GM18517 (cell line): ENCODE data around the gene COL26A1.
"Not testable (repeated sequence)": the region's sequence is repeated elsewhere in the genome, so short reads cannot be mapped to it uniquely, and the experiment has no call there.

Experiments
- ATAC-seq: cut with Tn5 transposase; IDR thresholded peaks from one replicate; pipeline ENCODE4 v1.9.1; 2021; ENCODE audit warnings: mild to moderate bottlenecking, moderate library complexity; ENCODE audit not compliant: unreplicated experiment

The COL26A1 gene

DNA sequence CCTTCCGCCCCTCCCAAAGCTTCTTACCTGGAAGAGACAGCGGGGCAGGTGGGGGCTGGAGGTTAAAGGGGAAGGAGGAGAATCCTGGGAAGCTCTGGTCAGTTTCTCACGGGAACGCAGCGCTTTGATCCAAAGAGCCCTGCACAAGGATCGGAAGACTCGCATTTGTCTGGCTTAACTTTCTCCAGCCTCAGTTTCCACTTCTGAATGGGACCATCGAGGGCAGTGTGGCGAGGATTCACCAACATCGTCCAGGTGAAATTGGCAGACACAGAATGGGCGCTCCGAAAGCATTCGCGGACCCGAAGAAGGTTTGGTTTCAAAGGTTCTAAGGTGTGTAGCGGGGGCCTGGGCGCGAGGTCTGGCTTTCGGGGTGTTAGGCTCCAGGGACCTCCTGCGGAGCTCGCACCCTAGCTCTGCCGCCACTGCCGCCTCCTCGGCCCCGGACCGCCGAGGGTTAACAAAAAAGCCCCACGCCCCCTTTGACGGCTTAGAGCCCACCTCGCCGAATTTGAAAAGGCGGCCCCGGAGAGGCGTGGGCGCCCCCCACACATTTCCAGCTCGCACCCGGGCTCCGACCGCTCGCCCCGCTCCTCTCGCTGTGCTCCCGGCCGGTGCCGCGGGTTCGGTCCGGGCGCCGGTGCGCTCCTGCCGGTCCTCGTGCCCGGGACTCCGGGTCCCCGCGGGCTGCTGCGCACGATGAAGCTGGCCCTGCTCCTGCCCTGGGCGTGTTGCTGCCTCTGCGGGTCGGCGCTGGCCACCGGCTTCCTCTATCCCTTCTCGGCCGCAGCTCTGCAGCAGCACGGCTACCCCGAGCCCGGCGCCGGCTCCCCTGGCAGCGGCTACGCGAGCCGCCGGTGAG is at the start of gene COL26A1:
COL26A1 (plus strand) TSS at position 542 of the 862 bp plus-strand sequence; CDS start at position 700, 158 bp downstream.
- no peak for ATAC-seq

DNA sequence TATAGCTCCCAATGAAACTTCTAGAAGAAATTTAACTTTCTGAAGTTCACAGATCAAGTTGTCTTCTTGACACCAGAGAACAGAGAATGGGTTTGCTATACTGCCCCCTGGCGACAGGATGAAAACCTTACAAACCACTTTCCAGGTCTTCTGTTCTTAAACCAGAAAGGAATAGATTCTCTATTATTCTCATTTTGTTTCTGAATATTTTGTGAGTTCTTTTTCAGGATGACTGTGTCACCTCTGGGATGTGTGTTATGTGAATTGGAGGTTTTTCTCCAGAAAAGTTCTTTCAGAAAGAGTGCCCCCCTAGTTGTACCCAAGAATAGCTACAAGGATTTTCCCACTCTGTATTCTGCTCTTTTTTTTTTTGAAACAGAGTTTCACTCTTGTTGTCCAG is 47.3 kb upstream of the COL26A1 start:
- ATAC-seq, result no peak

DNA sequence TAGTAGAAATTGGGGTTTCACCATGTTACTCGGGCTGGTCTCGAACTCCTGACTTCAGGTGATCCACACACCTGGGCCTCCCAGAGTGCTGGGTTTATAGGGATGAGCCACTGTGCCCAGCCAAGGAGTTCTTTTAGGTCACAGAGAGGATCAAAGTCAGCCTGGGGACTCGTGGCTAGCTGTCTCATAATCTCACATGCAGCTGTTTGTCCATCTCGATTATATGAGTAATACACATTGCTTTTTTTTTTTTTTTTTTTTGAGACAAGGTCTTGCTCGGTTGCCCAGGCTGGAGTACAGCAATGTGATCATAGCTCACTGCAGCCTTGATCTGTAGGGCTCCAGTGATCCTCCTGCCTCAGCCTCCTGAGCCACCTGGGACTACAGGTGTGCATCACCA is 43.3 kb upstream of the COL26A1 start:
- ATAC-seq, result no peak

DNA sequence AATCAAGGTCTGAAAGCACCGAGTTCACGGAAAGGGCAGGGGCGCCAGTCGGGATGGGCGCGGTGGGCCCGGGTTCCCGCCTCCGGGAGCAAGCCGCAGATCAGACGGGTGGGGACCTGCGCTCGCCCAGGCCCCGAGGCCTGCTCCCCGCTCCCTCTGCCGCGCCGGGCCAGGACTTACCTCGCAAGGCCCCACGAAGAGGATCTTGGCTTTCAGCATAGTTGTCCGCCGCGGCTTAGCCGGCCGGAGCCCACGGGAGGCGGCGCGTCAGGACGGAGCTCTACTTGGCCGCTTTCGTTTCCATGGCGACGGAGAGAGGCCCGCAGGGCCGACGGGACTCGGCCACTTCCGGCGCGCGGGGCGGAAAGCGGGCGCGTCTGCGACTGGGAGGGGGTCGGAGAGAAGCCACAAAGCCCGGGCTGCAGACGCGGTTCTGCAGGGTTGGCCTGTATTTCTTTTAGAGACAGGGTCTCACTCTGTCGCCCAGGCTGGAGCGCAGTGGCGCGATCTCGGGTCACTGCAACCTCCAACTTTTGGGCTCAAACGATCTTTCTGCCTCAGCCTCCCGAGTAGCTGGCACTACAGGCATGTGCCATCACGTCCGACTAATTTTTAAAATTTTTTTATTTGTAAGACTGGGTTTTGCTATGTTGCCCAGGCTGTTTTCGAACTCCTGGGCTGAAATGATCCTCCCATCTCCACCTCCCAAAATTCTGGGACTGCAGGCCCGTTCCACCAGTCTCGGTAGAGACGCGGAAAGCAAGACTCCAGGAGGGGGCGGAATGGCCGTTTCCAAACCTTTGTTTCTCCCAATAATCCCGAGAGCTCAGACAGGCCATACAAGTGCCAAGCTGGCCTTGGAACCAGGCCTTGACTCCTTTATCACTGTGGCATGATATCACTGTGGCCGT is 40.9 kb upstream of the COL26A1 start, which contains the start of gene IFT22:
IFT22 (minus strand) TSS at position 322 of the 911 bp plus-strand sequence; CDS start at position 219, 103 bp downstream.
- peak; percentile 74 for ATAC-seq

DNA sequence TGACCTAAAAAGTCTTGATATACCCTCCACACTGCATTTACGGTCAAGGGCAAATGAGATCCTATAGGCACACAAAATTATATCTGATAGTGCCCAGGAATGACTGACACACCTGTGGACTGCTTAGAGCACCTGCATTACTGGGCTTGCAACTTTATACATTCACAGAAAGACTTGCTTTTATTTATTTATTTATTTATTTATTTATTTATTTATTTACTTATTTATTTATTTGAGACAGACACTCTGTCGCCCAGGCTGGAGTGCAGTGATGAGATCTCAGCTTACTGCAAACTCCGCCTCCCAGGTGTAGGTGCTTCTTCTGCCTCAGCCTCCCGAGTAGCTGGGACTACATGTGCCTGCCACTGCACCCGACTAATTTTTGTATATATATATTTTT is 34.5 kb upstream of the COL26A1 start:
- no peak for ATAC-seq

DNA sequence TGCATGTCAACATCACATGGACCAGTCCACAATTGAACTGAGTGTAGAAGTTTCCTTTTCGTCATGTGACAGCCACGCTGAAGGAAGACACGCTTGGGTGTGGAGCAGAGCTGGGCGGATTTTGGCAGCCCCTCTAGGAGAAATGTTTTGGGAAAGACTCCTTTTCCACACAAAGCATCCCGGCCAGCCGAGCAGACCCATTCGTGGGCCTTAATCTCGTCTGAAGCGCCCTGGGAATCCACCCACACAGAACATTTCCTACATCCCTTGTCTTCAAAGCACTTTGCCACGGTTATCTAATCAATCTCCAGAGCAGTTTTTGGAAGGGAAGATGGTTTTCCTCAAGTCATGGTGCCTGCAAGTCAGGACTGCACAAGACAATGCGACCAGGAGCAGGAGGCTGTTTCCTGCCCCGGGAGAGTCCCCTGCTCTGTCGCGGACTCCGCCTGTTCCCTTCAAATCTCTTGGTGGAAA is 32.6 kb upstream of the COL26A1 start:
- ATAC-seq, result no peak

DNA sequence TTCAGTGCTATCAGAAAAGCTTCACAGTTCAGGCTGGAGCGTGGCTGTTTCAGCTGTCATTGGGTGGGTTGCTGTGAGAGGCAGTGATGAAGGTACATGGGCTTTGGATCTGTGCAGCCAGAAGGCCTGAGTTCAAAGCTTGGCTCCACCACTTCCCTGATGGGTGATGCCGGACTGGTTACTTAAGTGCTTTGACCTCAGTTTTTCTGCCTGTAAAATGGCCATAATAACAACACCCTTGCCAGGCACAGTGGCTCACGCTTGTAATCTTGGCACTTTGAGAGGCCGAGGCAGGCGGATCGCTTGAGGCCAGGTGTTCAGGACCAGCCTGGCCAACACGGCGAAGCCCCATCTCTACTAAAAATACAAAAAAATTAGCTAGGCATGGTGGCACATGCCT is 30.6 kb upstream of the COL26A1 start:
- ATAC-seq, result no peak

DNA sequence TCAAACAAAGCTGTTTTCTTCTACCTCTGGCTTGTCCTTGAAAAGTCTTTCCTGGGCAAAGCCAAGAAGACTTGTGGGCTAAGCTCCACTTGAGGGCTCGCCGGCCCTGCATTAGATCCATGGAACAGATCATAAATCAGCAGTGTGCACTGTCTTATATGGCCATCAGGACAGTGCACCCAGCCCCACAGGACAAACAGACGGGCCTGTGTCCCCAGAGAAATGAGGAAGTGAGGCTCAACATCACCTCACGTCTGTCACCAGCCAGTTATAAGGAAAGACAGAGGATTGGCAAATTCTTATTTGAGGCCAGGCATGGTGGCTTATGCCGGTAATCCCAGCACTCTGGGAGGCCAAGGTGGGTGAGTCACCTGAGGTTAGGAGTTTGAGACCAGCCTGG is 28.8 kb upstream of the COL26A1 start:
- ATAC-seq, result no peak

DNA sequence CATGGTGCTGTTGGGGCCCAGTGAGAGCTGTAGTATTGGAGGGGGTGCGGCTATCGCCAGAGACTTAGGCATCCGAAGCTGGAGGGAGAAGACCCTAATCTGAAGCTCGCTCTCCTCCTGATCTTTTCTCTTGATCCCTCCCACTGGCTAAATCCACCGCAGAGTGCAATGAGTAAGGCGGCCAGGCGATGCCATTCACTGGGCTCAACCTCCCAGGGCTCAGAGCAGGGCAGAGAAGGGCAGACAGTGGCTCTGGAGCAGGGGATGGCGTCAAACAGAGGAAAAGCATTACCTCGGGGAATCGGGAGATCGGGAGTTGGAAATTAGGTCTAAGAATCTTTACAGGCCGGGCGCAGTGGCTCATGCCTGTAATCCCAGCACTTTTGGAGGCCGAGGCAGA is 22.3 kb upstream of the COL26A1 start:
- no peak for ATAC-seq

DNA sequence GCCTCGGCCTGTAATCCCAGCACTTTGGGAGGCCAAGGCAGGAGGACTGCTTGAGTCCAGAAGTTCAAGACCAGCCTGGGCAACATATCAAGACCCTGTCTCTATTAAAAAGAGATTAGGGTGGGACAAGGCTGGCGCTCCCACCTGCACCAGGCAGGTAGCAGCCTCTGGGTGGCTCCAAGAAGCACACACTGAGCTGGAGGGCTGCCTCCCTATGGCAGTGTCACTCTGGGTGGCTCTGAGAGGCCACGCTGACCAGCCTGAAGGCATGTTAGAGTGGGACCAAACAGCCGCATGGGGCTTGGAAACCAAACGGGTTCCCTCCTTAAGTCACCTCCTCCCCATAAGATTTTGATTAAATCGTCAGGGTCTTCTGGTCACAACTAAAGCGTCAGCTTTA is 19.8 kb upstream of the COL26A1 start:
- no peak for ATAC-seq

DNA sequence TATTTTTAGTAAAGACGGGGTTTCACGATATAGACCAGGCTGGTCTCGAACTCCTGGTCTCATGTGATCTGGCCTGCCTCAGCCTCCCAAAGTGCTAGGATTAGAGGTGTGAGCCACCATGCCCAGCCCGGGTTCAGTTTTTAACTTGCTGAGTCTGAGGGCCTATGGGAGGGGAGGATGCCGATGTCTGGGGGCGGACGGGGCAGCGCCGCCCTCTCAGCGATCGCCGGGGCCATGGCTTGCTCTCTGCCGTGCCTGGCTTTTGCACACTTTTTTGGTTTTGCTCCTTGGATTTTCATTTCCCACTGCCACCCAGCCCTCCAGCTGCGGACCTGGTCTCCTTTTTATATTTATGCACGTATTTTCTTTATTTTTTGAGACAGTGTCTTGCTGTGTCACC is 15.2 kb upstream of the COL26A1 start:
- ATAC-seq, result no peak

DNA sequence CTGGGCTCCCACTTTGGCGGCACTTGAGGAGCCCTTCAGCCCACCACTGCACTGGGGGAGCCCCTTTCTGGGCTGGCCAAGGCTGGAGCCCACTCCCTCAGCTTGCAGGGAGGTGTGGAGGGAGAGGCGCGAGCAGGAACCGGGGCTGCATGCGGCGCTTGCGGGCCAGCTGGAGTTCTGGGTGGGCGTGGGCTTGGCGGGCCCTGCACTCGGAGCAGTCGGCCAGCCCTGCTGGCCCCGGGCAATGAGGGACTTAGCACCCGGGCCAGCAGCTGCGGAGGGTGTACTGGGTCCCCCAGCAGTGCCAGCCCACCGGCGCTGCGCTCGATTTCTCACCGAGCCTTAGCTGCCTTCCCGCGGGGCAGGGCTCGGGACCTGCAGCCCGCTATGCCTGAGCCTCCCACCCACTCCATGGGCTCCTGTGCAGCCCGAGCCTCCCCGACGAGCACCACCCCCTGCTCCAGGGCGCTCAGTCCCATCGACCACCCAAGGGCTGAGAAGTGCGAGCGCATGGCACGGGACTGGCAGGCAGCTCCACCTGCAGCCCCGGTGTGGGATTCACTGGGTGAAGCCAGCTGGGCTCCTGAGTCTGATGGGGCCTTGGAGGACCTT is 14.1 kb upstream of the COL26A1 start:
- ATAC-seq, result not testable (repeated sequence)

DNA sequence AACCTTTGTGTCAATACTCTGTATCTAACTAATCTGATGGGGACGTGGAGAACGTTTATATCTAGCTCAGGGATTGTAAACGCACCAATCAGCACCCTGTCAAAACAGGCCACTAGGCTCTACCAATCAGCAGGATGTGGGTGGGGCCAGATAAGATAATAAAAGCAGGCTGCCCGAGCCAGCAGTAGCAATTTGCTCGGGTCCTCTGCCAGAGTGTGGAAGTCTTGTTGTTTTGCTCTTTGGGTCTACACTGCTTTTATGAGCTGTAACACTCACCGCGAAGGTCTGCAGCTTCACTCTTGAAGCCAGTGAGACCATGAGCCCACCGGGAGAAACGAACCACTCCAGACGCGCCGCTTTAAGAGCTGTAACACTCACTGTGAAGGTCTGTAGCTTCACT is 13.4 kb upstream of the COL26A1 start:
- not testable (repeated sequence) for ATAC-seq

DNA sequence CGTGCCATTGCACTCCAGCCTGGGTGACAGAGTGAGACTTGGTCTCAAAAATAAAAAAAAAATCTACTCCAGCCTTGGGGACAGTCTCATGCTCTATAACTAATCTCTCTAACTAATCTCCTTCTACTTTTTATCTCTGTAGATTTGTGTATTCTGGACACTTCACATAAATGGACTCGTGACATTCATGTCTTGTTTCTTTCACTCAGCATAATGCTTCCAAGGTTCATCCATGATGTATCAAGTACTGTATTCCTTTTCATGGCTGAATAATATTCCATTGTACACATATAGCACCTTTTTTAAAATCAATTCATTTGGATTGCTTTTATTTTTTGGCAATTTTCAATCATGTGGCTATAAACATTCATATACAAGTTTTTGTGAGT is 9.8 kb upstream of the COL26A1 start:
- ATAC-seq, result no peak

DNA sequence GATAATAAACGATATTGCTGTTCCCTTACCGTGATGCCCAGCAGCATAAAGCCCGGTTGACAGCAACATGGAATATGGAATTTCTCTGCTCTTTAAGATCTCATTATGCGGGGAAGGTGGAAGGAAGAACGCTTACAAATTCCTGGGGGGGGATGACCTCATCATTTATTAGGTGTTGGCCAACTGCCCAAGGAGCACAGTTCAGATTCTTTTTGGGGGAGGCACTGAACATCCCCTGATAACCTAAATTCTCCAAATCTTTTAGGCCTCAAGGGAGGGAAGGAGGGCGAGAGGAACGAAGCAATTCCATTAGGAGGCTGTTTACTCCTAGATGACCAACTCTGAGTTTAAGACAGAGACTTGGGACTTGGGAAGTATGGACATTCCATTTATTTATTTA is 5.2 kb upstream of the COL26A1 start:
- no peak for ATAC-seq

DNA sequence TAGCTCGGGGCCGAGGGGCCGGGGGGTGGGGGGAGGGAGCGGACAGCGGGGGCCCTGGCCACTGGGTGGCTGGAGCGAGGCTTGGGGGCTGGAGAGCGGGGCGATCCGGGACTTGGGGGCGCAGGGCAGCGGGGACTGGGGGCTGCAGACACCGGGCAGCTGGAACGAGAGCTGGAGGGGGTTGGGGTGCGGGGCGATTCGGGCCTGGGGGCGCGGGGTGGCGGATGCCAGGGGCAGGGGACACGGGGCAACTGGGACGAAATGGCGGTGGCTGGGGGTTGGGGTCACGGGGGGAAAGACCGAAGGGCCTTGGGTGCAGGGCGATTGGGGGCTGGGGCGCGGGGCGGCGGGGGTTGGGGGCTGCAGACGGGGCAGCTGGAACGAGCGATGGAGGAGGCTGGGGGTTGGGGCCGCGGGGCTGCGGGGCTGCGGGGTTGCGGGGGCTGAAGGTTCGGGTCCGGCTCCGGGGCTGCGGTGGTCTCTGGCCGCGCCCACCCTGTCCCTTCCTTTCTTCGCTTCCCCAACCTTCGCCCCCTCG is 590 bp downstream of the COL26A1 start:
- ATAC-seq, result no peak

DNA sequence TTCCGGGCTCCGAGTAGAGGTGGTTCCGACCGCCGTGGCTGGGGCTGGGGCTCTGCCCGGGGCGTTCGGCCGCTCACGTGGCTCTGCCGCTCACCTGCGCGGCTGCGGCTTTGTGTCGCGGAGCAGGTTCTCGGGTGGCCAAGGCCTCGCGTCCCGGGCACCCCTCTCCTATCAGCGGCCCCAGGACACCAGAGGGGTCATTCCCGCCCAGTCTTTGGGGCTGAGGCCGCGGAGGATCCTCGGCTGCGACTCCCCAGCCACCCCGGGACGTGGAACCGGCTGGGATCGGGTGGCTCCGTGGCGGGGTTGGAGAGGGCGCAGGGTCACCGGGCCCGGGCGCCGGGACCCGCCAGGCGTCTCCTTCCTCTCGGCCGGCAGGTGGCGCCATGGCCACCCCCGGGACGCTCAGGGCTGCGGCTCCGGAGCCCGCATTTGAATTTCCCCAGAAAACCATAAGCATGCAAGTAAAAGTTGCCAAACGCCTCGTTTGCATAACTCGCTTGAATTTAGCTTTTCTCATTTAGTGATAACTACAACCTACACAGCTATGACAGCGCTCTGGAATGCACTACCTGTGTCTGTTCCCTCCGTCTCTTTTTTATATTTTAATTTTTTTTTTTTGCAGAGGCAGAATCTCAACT is 1.2 kb downstream of the COL26A1 start:
- no peak for ATAC-seq

DNA sequence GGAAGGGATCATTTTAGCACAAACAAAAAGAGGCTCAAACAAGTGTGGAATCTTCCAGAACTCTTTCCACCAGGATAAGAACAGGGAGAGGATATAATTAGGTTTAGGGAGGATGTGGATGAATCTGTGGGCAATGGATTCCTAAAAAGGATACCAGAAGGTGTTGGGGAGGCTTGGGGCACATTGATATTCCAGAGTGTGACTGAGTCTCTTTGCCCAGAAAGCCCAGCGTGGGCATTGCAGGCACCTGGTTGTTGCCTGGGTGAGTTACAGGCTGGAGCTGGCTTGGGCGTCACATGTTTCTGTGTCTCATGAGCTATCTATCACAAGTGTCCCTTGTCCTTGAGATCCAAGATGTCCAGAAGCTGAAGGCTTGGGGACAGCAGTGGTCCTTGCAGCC is 3.3 kb downstream of the COL26A1 start:
- no peak for ATAC-seq

DNA sequence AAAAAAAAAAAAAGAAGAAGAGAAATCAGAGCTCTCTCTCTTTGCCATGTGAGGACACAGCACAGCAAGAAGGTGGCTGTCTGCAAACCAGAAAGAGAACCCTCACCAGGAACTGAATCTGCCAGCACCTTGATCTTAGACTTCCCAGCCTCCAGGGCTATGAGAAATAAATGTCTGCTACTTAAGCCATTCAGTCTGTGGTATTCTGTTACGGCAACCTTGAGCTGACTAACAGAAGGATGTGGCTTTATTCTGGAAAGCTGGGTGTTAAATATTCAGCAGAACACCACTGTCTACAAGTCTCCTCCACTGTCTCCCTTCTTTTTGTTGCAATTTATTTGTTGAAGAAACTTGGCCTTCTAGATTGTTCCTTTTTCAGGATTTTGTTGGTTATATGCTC is 5.0 kb downstream of the COL26A1 start:
- no peak for ATAC-seq

DNA sequence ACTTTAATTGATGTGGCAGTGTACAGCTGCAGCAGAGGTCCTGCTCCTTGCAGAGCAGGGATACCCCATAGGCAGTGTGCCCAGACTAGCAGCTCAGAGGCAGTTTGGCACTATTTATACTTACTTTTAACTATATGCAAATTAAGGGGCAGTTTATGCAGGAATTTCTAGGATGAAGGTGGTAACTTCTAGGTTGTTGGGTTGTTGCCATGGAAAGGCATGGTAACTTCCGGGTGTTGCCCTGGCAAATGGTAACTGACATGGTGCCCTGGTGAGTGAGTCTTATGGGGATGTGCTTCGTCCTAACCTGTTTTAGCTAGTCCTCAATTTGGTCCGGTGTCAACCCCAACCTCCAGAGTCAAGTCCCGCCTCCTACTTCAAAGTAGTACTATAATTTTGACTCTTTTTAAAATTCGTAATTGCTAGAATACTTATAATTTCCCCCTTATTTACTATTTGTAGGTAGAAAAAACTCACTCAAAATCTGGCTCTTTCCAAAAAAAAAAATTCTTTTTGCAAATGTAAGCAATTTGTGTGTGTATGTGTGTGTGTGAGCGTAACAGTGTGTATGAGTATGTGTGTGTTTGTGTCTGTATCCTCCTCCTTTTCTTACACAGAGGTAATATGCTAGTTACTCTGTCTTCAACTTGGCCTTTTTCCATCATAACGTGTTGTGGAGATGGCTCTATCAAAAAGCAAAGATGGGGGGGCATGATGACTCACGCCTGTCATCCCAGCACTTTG is 5.9 kb downstream of the COL26A1 start:
- no peak for ATAC-seq
